Heart left ventricle (tissue), 16 donors: Measurements from ENCODE around the gene CD86. TPM values are rescaled to one million over a fixed set of nuclear protein-coding genes. Genes with fewer than 3 reads are reported as not detected.

ENCODE experiments used
- ATAC-seq, 4 donors: fragments of 200-7000 bp; cut with Tn5 transposase; one replicate each; pipeline ENCODE4 v1.9.1; 2020 to 2022; ENCODE audit warnings: moderate library complexity in 4 of 4, mild to moderate bottlenecking in 3 of 4, moderate number of reproducible peaks in 1 of 4
- DNase-seq, 5 donors: peaks; one replicate each; pipeline ENCODE4 v3.0.0-alpha.2; 2020
- H3K27ac ChIP-seq, 12 donors: fragments of 200-600 bp; sonication (generic) in 4 of 12; one replicate each; pipeline versions ENCODE4 v1.5.0 to v1.8.0; 2016 to 2022; ENCODE audit warnings: mild to moderate bottlenecking in 2 of 12
- H3K27me3 ChIP-seq, 9 donors: fragments of 200-600 bp; sonication (generic) in 2 of 9; one replicate each; pipeline versions ENCODE4 v1.5.1 to v1.8.0; 2016 to 2022; ENCODE audit warnings: mild to moderate bottlenecking in 3 of 9
- H3K36me3 ChIP-seq, 9 donors: fragments of 200-600 bp; sonication (generic) in 2 of 9; one replicate each; pipeline versions ENCODE4 v1.5.0 to v1.8.0; 2018 to 2022; ENCODE audit warnings: mild to moderate bottlenecking in 2 of 9
- H3K4me1 ChIP-seq, 12 donors: fragments of 200-600 bp; sonication (generic) in 4 of 12; one replicate each; pipeline versions ENCODE4 v1.5.0 to v1.8.0; 2016 to 2022; ENCODE audit warnings: mild to moderate bottlenecking in 3 of 12
- H3K4me3 ChIP-seq, 12 donors: fragments of 200-600 bp; sonication (generic) in 4 of 12; one replicate each; pipeline versions ENCODE4 v1.5.0 to v1.8.0; 2017 to 2022; ENCODE audit warnings: mild to moderate bottlenecking in 9 of 12, moderate library complexity in 4 of 12
- H3K9me3 ChIP-seq, 12 donors: fragments of 200-600 bp; sonication (generic) in 4 of 12; one replicate each; pipeline versions ENCODE4 v1.5.0 to v1.8.0; 2016 to 2022; ENCODE audit warnings: mild to moderate bottlenecking in 1 of 12
- POLR2A ChIP-seq, 2 donors: fragments of 450-650 bp; IDR thresholded peaks; one replicate each; pipeline ENCODE4 v1.6.1; 2017; ENCODE audit warnings: antibody characterized with exemption in 2 of 2, mild to moderate bottlenecking in 2 of 2, moderate library complexity in 2 of 2
- WGBS, 4 donors: extraction: QIAGEN DNeasy Blood & Tissue Kit in 2 of 4; methylation state at CpG; one replicate each; pipeline versions ENCODE4 v1.1.5 to v1.1.7; 2013 to 2018; 5-methylcytosine and 5-hydroxymethylcytosine counted together
- intact Hi-C, 10 donors: fragments of 100-400 bp; cut with DNase I; formaldehyde crosslinking; loops; one replicate each; pipeline versions ENCODE4 v1.11.1 to v1.14.2; 2022
- polyA plus RNA-seq, 2 donors: library from polyadenylated mRNA; stranded (reverse); fragments of 200-250 nt; gene quantifications; one replicate each; pipeline ENCODE4 v1.2.3, GENCODE V29; 2013
- total RNA-seq, 9 donors: library from RNA; depleted of rRNA in 2 of 9; stranded (reverse); fragments of >200 nt in 2 of 9; fragmentation: NEBNext Ultra II Directional in 3 of 9; extraction: Animal tissue kit (Norgen Biotek cat#: 25700) in 3 of 9; gene quantifications; one replicate each; pipeline versions ENCODE4 v1.1.0 to v1.2.4, GENCODE V29; 2016 to 2023
- TF ChIP-seq, protein P1 (sequence below), 12 donors: fragments of 200-600 bp; sonication (generic) in 4 of 12; IDR thresholded peaks; one replicate each; pipeline versions ENCODE4 v1.5.0 to v1.8.0; 2018 to 2022; ENCODE audit warnings: antibody characterized with exemption in 12 of 12, mild to moderate bottlenecking in 5 of 12
- donor health status: ischemic (EF 13 %, LVEDD 7.1; RV severe dilation, severe dysfunction).
- donor health status: healthy with polysubstance abuse.
- donor health status: DM: no; HTN: yes; CAD: no.
- donor health status: DM: no; HTN: no; CAD: no.
- donor health status: ischemic (EF 25% LVEDD 6.9; RV normal size, moderate dysfunction).
- donor health status: ischemic (EF 25% LVEDD 5.7; RV mildly dilated, moderate dysfunction).
- donor health status: healthy.
- donor health status: DM: yes; HTN: yes; CAD: no.
- donor health status: ischemic (EF 35%, LVEDD 5.7; RV mildly dilated, moderate dysfunction).
- donor health status: nonischemic (EF 11% LVEDD 7.7; RV severe dilation, severe dysfunction).
- donor health status: DM: yes; HTN: yes; CAD: no.
- donor health status: PGD.
- donor health status: ischemic (EF 29% LVEDD 5.4; RV normal size, mild dysfunction).
- donor health status: nonischemic (EF 23%, LVEDD 6.1; RV moderate dilation, normal function).

Gene CD86
- total and polyA plus RNA-seq, 11 donors = 0.38 to 30.0 (median 1.6) TPM

DNA sequence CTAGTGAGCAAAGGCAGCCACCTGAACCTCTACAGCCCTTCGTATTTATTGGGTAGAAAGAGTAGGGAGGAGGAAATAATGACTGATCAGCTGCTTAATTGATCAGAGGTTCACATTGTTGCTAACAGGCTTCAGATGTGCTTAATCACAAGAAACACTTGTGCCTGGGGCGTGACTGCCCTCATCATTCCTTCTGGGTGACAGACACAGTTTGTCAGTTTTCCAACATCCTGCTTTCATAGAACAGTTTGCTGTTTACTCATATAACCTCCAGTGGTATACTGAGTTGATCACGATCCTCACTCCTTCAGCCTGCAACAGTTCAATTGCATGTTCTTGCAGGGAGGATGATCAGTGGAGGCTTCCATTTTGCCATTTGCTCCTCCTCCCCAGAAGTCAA, 114.7 kb downstream of the CD86 start:
- Histone ChIP-seq H3K9me3 (peaks cover 0 to 21% (median 7%) of the 10 kb centered on the region in 12 donors), H3K27ac (no peak overlapping the region), H3K4me3 (no peak overlapping the region), H3K27me3 (peaks cover 0 to 3% (median 0%) of the 10 kb centered on the region in 9 donors), H3K36me3 (no peaks in the 10 kb centered on the region), H3K4me1 (no peaks in the 10 kb centered on the region)
- intact Hi-C loops = no loop called here
- DNase-seq (no peak), ATAC-seq (no peak)
- WGBS, 4 donors = 69 to 80% (median 77%) methylated on average over 3 of the region's 3 CpGs
- TF ChIP-seq, protein P1, sequence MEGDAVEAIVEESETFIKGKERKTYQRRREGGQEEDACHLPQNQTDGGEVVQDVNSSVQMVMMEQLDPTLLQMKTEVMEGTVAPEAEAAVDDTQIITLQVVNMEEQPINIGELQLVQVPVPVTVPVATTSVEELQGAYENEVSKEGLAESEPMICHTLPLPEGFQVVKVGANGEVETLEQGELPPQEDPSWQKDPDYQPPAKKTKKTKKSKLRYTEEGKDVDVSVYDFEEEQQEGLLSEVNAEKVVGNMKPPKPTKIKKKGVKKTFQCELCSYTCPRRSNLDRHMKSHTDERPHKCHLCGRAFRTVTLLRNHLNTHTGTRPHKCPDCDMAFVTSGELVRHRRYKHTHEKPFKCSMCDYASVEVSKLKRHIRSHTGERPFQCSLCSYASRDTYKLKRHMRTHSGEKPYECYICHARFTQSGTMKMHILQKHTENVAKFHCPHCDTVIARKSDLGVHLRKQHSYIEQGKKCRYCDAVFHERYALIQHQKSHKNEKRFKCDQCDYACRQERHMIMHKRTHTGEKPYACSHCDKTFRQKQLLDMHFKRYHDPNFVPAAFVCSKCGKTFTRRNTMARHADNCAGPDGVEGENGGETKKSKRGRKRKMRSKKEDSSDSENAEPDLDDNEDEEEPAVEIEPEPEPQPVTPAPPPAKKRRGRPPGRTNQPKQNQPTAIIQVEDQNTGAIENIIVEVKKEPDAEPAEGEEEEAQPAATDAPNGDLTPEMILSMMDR (IDR thresholded peaks at IDR 0.05) = no peak
- no peak for TF ChIP-seq POLR2A (IDR thresholded peaks at IDR 0.05)

Other genes starting within 250 kb of the CD86 start
- 10 to 100 TPM in 1 of 9 donors, 1 to 10 TPM in 8; 5.3 to 10.3 (median 6.6) TPM for gene IQCB1, start 220.3 kb upstream of the CD86 start, total RNA-seq
- gene IQCB1, start 220.3 kb upstream of the CD86 start, polyA plus RNA-seq = 1 to 10 TPM; 5.1 to 6.3 TPM
- 1 to 10 TPM in 8 of 9 donors, under 1 TPM in 1; 0.95 to 6.3 (median 3.7) TPM for gene EAF2, start 220.2 kb upstream of the CD86 start, total RNA-seq
- 1 to 10 TPM; 3.2 to 7.4 TPM for gene EAF2, start 220.2 kb upstream of the CD86 start, polyA plus RNA-seq
- 1 to 10 TPM; 1.4 to 7.6 (median 3.7) TPM for gene SLC15A2, start 161.0 kb upstream of the CD86 start, total RNA-seq
- 1 to 10 TPM in 1 of 2 donors, under 1 TPM in 1; 0.22 to 1.0 TPM for gene SLC15A2, start 161.0 kb upstream of the CD86 start, polyA plus RNA-seq
- under 1 TPM in 3 of 9 donors, not detected in 6; 0.18 to 0.24 (median 0.20) TPM for gene ILDR1, start 33.1 kb upstream of the CD86 start, total RNA-seq
- not detected for gene ILDR1, start 33.1 kb upstream of the CD86 start, polyA plus RNA-seq
- gene CASR, start 128.3 kb downstream of the CD86 start, total RNA-seq = under 1 TPM in 1 of 9 donors, not detected in 8; 0.02 TPM
- not detected for gene CASR, start 128.3 kb downstream of the CD86 start, polyA plus RNA-seq